ENCODE results near the gene ELMO3. TPM values are rescaled to one million over a fixed set of nuclear protein-coding genes. Genes with fewer than 3 reads are reported as not detected.

ELMO3 gene
- polyA plus RNA-seq (2013, experiment 1 of 4): 2.4 TPM
- polyA plus RNA-seq (2013, experiment 2 of 4): 1.5 TPM
- polyA plus RNA-seq (2013, experiment 3 of 4): 1.7 TPM
- 2.3 TPM for polyA plus RNA-seq (2013, experiment 4 of 4)

DNA sequence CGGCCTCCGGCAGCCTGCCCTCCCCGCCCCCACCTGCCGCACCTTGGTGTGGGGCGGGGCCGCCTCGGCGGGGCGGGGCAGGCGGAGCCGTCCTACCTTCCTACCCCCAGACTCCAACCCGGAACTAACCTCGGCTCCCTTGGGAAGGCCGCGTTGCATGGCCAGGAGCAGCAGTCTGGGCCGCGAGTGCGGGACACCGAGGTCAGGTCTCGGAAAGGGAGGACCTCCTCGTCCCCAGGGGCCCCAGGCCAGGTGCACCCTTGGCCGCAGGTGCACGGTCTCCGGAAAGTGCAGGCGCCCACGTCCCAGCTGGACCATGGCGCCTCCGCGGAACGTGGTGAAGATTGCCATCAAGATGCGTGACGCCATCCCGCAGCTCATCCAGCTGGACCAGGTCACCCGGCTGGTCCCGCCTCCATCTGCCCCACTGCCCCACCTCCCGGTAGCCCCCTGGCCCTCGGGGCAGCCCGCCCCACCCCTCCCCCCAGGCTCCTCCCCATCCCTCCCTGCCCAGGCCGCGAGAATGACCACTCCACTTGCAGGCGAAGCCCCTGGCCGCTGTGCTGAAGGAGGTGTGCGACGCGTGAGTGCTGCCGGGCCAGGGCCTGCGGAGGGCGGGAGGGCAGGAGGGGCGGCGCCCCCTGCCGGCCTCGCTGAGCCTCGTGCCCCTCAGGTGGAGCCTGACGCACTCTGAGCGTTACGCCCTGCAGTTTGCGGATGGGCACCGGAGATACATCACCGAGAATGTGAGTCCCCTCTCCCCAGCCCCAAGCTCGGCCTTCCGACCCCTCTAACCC is at the start of gene ELMO3:
Gene ELMO3, plus strand, starts transcription at position 121 of the 797 bp plus-strand sequence. Its CDS starts 196 bp downstream, at position 317.
- 77% methylated on average over 60 of the region's 61 CpGs for WGBS, 2 experiments
- peaks cover 34% of the 10 kb centered on the region for H3K36me3 ChIP-seq (ENCODE audit: control insufficient read depth, insufficient read depth, low read length)

DNA sequence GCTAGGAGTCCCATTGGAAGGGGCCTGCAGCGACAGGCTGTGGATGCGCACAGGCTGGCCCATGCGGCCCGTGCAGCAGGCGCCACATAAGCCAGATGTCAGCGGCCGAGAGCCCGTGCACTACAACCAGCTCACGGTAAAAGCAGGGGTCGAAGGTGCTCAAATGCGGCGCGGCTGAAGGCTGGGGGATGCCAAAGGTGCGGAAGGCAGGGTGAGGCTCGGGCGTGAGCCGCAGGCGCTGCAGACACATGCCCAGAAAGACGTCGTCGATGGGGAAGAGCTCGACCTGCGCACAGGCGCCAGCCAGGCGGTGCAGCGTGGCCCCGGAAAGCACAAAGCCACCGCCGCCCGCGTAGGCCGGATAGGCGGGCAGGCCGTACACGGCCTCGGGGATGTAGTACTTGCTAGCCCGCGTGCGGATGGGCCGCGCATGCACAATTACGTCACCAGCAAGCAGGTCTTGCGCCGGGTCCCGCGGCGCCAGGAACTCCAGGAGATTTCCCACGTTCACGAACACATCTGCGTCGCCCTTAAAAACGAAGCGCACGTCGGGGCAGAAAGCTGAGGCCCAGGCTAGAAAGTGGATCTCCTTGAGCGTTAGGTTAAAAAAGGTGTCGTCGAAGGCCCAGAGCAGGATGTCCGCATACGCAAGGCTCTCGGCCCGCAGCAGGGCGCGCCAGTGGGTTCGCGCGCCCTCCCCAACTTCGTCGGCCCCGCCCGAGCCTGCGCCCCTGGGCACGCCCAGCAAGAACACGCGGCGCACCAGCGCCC is 49.5 kb upstream of the ELMO3 start:
- H3K4me3 ChIP-seq (ENCODE audit: insufficient read depth, low read depth, low read length): no peak overlapping the region
- WGBS, 2 experiments: 75 to 77% methylated on average over 77 of the region's 77 CpGs
- H3K27ac ChIP-seq (ENCODE audit: insufficient read depth, low read depth, low read length, poor library complexity, severe bottlenecking): no peak overlapping the region
- no peaks in the 10 kb centered on the region for H3K9me3 ChIP-seq (ENCODE audit: control insufficient read depth, low read length)
- no peaks in the 10 kb centered on the region for H3K4me1 ChIP-seq (ENCODE audit: control insufficient read depth, insufficient read depth, low read length)
- H3K36me3 ChIP-seq (ENCODE audit: control insufficient read depth, insufficient read depth, low read length): peaks cover 28% of the 10 kb centered on the region
- peaks cover 54% of the 10 kb centered on the region for H3K27me3 ChIP-seq (ENCODE audit: control insufficient read depth, insufficient read depth, low read length, poor library complexity, severe bottlenecking)

More for the DNA sequence above, at the start of gene ELMO3:
- no peaks in the 10 kb centered on the region for H3K27me3 ChIP-seq (ENCODE audit: control insufficient read depth, insufficient read depth, low read length, poor library complexity, severe bottlenecking)
- H3K4me1 ChIP-seq (ENCODE audit: control insufficient read depth, insufficient read depth, low read length): no peaks in the 10 kb centered on the region
- no peak within 1 kb of the TSS for H3K27ac ChIP-seq (ENCODE audit: insufficient read depth, low read depth, low read length, poor library complexity, severe bottlenecking)
- H3K4me3 ChIP-seq (ENCODE audit: insufficient read depth, low read depth, low read length): no peak within 1 kb of the TSS
- H3K9me3 ChIP-seq (ENCODE audit: control insufficient read depth, low read length): no peaks in the 10 kb centered on the region

GRCh38 chr16:67150047-67150832 is 48.7 kb upstream of the ELMO3 start:
- no peaks in the 10 kb centered on the region for H3K4me1 ChIP-seq (ENCODE audit: control insufficient read depth, insufficient read depth, low read length)
- H3K4me3 ChIP-seq (ENCODE audit: insufficient read depth, low read depth, low read length): peak overlapping the region; percentile 44
- no peak overlapping the region for H3K27ac ChIP-seq (ENCODE audit: insufficient read depth, low read depth, low read length, poor library complexity, severe bottlenecking)
- 5% methylated on average over 94 of the region's 94 CpGs for WGBS, 2 experiments
- peaks cover 21% of the 10 kb centered on the region for H3K36me3 ChIP-seq (ENCODE audit: control insufficient read depth, insufficient read depth, low read length)
- no peaks in the 10 kb centered on the region for H3K9me3 ChIP-seq (ENCODE audit: control insufficient read depth, low read length)
- H3K27me3 ChIP-seq (ENCODE audit: control insufficient read depth, insufficient read depth, low read length, poor library complexity, severe bottlenecking): peaks cover 62% of the 10 kb centered on the region

DNA sequence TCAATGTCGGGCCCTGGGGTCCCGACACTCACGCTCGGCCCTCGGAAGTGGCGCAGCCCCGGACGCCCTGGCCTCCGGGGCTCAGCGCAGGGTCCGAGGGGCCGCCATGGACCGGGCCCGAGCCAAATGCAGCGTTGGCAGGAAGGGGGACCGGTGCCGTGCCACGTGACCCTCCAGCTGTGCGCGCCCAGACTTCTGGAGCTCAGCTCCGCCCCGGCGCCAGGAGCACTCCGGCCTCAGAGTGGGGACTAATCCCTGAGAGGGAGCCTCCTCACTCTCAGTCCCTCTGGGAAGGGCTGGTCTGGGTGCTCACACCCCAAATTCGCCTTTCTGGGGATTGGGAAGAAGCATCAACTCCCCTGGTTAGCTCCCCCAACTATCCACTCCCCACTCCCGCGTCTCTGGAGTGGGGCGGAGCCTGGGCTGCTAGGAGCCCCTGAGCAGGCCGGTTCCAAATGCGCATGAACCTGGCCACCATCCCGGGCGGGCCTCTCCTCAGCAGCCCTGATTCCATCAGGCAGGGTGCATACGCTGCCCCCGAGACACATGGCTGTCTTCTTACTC is 48.0 kb upstream of the ELMO3 start, which contains the start of gene B3GNT9:
Gene B3GNT9, minus strand, starts transcription at position 166 of the 564 bp plus-strand sequence. CDS start 513 bp downstream, outside the sequence.
- Histone ChIP-seq H3K9me3 (ENCODE audit: control insufficient read depth, low read length) (no peaks in the 10 kb centered on the region), H3K4me3 (ENCODE audit: insufficient read depth, low read depth, low read length) (peak within 1 kb of the TSS; percentile 44), H3K27ac (ENCODE audit: insufficient read depth, low read depth, low read length, poor library complexity, severe bottlenecking) (no peak within 1 kb of the TSS), H3K4me1 (ENCODE audit: control insufficient read depth, insufficient read depth, low read length) (no peaks in the 10 kb centered on the region), H3K36me3 (ENCODE audit: control insufficient read depth, insufficient read depth, low read length) (peaks cover 19% of the 10 kb centered on the region), H3K27me3 (ENCODE audit: control insufficient read depth, insufficient read depth, low read length, poor library complexity, severe bottlenecking) (peaks cover 69% of the 10 kb centered on the region)
- WGBS, 2 experiments: 2% methylated on average over 34 of the region's 34 CpGs

GRCh38 chr16:67151431-67152097 is 47.4 kb upstream of the ELMO3 start:
- WGBS, 2 experiments: 63 to 65% methylated on average over 8 of the region's 8 CpGs
- no peak overlapping the region for H3K4me3 ChIP-seq (ENCODE audit: insufficient read depth, low read depth, low read length)

DNA sequence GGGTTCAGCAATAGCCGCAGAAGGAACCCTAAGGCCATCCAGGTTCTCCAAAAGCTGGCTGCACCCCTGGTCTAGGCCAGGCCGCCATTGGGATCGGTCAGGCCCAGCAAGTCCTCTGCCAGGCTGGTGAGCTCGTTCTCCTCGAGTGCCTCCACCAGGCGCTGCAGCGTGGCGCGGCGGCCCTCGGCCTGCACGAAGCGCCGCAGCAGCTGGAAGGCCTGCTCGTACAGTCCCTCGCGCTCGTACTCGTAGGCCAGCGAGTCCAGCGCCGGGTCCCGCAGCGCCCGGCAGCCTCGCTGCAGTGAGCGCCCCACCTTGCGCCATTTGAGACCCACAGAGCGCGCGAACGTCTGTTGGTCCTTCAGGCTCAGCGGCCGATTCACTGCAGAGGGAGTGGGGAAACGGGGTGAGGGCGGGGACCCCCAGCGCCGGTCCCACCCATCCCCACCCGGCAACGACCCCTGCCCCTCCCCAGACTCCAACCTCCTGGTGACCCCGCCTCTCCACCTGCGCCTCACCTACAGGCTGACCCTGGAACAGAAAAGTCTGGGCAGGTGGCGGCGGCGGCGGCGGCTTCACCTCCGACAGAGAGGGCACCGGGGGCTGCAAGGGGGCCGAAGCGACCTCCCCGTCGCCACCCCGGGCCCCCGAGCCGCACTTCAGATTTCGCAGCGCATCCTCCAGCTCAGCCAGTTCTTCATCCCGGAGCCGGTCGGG is 44.2 kb upstream of the ELMO3 start:
- no peak overlapping the region for H3K27ac ChIP-seq (ENCODE audit: insufficient read depth, low read depth, low read length, poor library complexity, severe bottlenecking)
- H3K27me3 ChIP-seq (ENCODE audit: control insufficient read depth, insufficient read depth, low read length, poor library complexity, severe bottlenecking): peaks cover 100% of the 10 kb centered on the region
- WGBS, 2 experiments: 21 to 22% methylated on average over 61 of the region's 61 CpGs
- H3K9me3 ChIP-seq (ENCODE audit: control insufficient read depth, low read length): no peaks in the 10 kb centered on the region
- H3K36me3 ChIP-seq (ENCODE audit: control insufficient read depth, insufficient read depth, low read length): no peaks in the 10 kb centered on the region
- peak overlapping the region; percentile 14 for H3K4me3 ChIP-seq (ENCODE audit: insufficient read depth, low read depth, low read length)
- peaks cover 7% of the 10 kb centered on the region for H3K4me1 ChIP-seq (ENCODE audit: control insufficient read depth, insufficient read depth, low read length)

More at GRCh38 chr16:67151431-67152097, 47.4 kb upstream of the ELMO3 start:
- Histone ChIP-seq H3K4me1 (ENCODE audit: control insufficient read depth, insufficient read depth, low read length) (no peaks in the 10 kb centered on the region), H3K27ac (ENCODE audit: insufficient read depth, low read depth, low read length, poor library complexity, severe bottlenecking) (no peak overlapping the region), H3K27me3 (ENCODE audit: control insufficient read depth, insufficient read depth, low read length, poor library complexity, severe bottlenecking) (peaks cover 75% of the 10 kb centered on the region), H3K9me3 (ENCODE audit: control insufficient read depth, low read length) (no peaks in the 10 kb centered on the region), H3K36me3 (ENCODE audit: control insufficient read depth, insufficient read depth, low read length) (peaks cover 19% of the 10 kb centered on the region)

GRCh38 chr16:67155295-67156142 is 43.4 kb upstream of the ELMO3 start:
- Histone ChIP-seq H3K4me1 (ENCODE audit: control insufficient read depth, insufficient read depth, low read length) (peaks cover 9% of the 10 kb centered on the region), H3K4me3 (ENCODE audit: insufficient read depth, low read depth, low read length) (peak overlapping the region; percentile 14), H3K27me3 (ENCODE audit: control insufficient read depth, insufficient read depth, low read length, poor library complexity, severe bottlenecking) (peaks cover 100% of the 10 kb centered on the region), H3K36me3 (ENCODE audit: control insufficient read depth, insufficient read depth, low read length) (no peaks in the 10 kb centered on the region), H3K27ac (ENCODE audit: insufficient read depth, low read depth, low read length, poor library complexity, severe bottlenecking) (no peak overlapping the region), H3K9me3 (ENCODE audit: control insufficient read depth, low read length) (no peaks in the 10 kb centered on the region)
- 6% methylated on average over 74 of the region's 74 CpGs for WGBS, 2 experiments

GRCh38 chr16:67156143-67156844 is 42.6 kb upstream of the ELMO3 start:
- no peaks in the 10 kb centered on the region for H3K9me3 ChIP-seq (ENCODE audit: control insufficient read depth, low read length)
- peaks cover 100% of the 10 kb centered on the region for H3K27me3 ChIP-seq (ENCODE audit: control insufficient read depth, insufficient read depth, low read length, poor library complexity, severe bottlenecking)
- no peak overlapping the region for H3K27ac ChIP-seq (ENCODE audit: insufficient read depth, low read depth, low read length, poor library complexity, severe bottlenecking)
- peaks cover 9% of the 10 kb centered on the region for H3K4me1 ChIP-seq (ENCODE audit: control insufficient read depth, insufficient read depth, low read length)
- 58 to 59% methylated on average over 15 of the region's 15 CpGs for WGBS, 2 experiments
- no peak overlapping the region for H3K4me3 ChIP-seq (ENCODE audit: insufficient read depth, low read depth, low read length)
- H3K36me3 ChIP-seq (ENCODE audit: control insufficient read depth, insufficient read depth, low read length): no peaks in the 10 kb centered on the region
